Psoas muscle (tissue), 8 donors: ENCODE measurements around the gene GRAMD1B. TPM values are rescaled to one million over a fixed set of nuclear protein-coding genes. Genes with fewer than 3 reads are reported as not detected.

ENCODE experiments used
- ATAC-seq, 4 donors: fragments of 200-7000 bp; cut with Tn5 transposase; one replicate each; pipeline ENCODE4 v1.9.1; 2020; ENCODE audit warnings: moderate library complexity in 3 of 4, mild to moderate bottlenecking in 2 of 4
- DNase-seq, 2 donors: peaks; one replicate each; pipeline ENCODE4 v3.0.0-alpha.2; 2020
- H3K27ac ChIP-seq: fragments of 200-600 bp; one replicate; pipeline ENCODE4 v1.8.0; 2022
- H3K27me3 ChIP-seq, 3 donors: fragments of 200-600 bp in 1 of 3; one replicate each; pipeline versions ENCODE4 v1.6.1 to v1.8.0; 2013 to 2022; ENCODE audit warnings: low read length in 2 of 3, mild to moderate bottlenecking in 2 of 3, moderate library complexity in 1 of 3; ENCODE audit not compliant: insufficient read depth in 3 of 3
- H3K36me3 ChIP-seq, 2 donors: fragments of 200-600 bp in 1 of 2; one replicate each; pipeline versions ENCODE4 v1.6.1 to v1.8.0; 2013 to 2022; ENCODE audit warnings: low read depth in 1 of 2, mild to moderate bottlenecking in 1 of 2, moderate library complexity in 1 of 2; ENCODE audit not compliant: insufficient read depth in 1 of 2
- H3K4me1 ChIP-seq: fragments of 200-600 bp; one replicate; pipeline ENCODE4 v1.8.0; 2022
- H3K4me3 ChIP-seq: fragments of 200-600 bp; one replicate; pipeline ENCODE4 v1.8.0; 2022; ENCODE audit warnings: mild to moderate bottlenecking
- H3K9me3 ChIP-seq: fragments of 200-600 bp; one replicate; pipeline ENCODE4 v1.8.0; 2022
- WGBS, 3 donors: extraction: QIAGEN DNeasy Blood & Tissue Kit; methylation state at CpG; one replicate each; pipeline versions ENCODE4 v1.1.6 to v1.1.7; 2013; 5-methylcytosine and 5-hydroxymethylcytosine counted together
- intact Hi-C, 2 donors: fragments of 100-400 bp; cut with DNase I; formaldehyde crosslinking; loops; one replicate each; pipeline versions ENCODE4 v1.11.0 to v1.14.2; 2022
- polyA plus RNA-seq, 3 donors: library from polyadenylated mRNA; stranded (reverse); fragments of 200-250 nt; gene quantifications; one replicate each; pipeline ENCODE4 v1.2.3, GENCODE V29; 2013
- total RNA-seq, 4 donors: library from RNA; stranded (reverse); fragmentation: NEBNext Ultra II Directional in 2 of 4; extraction: Animal tissue kit (Norgen Biotek cat#: 25700) in 2 of 4; gene quantifications; one replicate each; pipeline versions ENCODE4 v1.2.1 to v1.2.4, GENCODE V29; 2021 to 2023
- TF ChIP-seq, protein P1 (sequence below): fragments of 200-600 bp; IDR thresholded peaks from one replicate; pipeline ENCODE4 v1.8.0; 2022; ENCODE audit warnings: antibody characterized with exemption
- donor health status: healthy with polysubstance abuse.
- donor health status: DM: no; HTN: no; CAD: no; lungs with moderate emphysema.
- donor health status: Bipolar disorder and iron deficiency.
- donor health status: healthy.
- donor health status: DM: yes; HTN: yes; CAD: no.
- donor health status: DM: no; HTN: no; CAD: no.
- donor health status: DM: no; HTN: no; CAD: no.
- donor health status: DM: yes; HTN: yes; CAD: no.

The GRAMD1B gene
- total and polyA plus RNA-seq, 7 donors = 0.67 to 24.0 (median 6.8) TPM

DNA sequence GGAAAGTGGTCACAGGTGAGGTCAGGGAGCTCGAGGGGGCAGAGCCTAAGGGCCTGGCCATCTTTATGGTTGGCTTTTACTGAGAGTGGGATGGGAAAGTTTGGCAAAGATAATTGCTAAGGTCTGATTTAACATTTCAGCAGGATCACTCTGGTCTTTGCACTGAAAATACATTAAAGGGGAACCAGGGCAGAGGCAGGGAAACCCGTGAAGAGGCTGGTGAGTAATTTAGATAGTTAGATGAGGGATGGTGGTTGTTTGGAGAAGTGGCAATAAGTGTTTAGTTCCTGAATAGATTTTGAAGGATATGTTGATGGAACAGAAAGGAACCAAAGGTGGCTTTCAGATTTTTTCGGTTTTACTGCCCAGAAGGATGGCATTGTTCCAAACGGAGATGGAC is 173.6 kb downstream of the GRAMD1B start:
- TF ChIP-seq, protein P1, sequence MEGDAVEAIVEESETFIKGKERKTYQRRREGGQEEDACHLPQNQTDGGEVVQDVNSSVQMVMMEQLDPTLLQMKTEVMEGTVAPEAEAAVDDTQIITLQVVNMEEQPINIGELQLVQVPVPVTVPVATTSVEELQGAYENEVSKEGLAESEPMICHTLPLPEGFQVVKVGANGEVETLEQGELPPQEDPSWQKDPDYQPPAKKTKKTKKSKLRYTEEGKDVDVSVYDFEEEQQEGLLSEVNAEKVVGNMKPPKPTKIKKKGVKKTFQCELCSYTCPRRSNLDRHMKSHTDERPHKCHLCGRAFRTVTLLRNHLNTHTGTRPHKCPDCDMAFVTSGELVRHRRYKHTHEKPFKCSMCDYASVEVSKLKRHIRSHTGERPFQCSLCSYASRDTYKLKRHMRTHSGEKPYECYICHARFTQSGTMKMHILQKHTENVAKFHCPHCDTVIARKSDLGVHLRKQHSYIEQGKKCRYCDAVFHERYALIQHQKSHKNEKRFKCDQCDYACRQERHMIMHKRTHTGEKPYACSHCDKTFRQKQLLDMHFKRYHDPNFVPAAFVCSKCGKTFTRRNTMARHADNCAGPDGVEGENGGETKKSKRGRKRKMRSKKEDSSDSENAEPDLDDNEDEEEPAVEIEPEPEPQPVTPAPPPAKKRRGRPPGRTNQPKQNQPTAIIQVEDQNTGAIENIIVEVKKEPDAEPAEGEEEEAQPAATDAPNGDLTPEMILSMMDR = no peak
- Histone ChIP-seq H3K4me3 (no peak overlapping the region), H3K27ac (no peak overlapping the region), H3K9me3 (no peaks in the 10 kb centered on the region), H3K27me3 (no peaks in the 10 kb centered on the region), H3K36me3 (peaks cover 0 to 55% of the 10 kb centered on the region in 2 donors), H3K4me1 (no peaks in the 10 kb centered on the region)
- intact Hi-C loops = no loop called here
- DNase-seq (no peak), ATAC-seq (no peak)
- WGBS, 3 donors = 90 to 94% (median 90%) methylated on average over 4 of the region's 4 CpGs

DNA sequence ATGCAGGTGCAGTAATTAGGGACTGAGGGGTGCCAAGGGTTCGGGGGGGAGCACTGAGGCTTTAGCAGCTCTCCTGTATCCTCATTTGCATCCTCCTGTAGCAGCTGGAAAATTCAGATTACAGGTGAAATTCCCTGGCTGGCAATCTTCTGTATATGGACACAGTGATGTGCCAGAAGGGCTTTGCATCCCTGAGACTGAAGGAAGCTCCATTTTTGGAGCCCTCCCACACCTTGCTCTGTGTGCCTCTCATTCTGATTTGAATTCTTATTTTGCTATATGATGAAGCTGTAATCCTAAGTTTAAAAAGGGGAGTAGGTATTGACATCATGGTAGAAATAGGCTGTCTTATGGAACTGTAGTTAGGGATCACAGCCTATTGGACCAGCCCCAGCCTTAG is 177.7 kb downstream of the GRAMD1B start:
- no peaks in the 10 kb centered on the region for H3K4me1 ChIP-seq
- H3K27ac ChIP-seq = no peak overlapping the region
- H3K36me3 ChIP-seq = peaks cover 0 to 58% of the 10 kb centered on the region in 2 donors
- no peaks in the 10 kb centered on the region for H3K9me3 ChIP-seq
- DNase-seq = no peak
- WGBS, 3 donors = 78 to 100% (median 87%) methylated on average over 1 of the region's 1 CpG
- no peak overlapping the region for H3K4me3 ChIP-seq
- intact Hi-C loops = no loop called here
- no peaks in the 10 kb centered on the region for H3K27me3 ChIP-seq
- ATAC-seq = no peak
- TF ChIP-seq, protein P1 = no peak

DNA sequence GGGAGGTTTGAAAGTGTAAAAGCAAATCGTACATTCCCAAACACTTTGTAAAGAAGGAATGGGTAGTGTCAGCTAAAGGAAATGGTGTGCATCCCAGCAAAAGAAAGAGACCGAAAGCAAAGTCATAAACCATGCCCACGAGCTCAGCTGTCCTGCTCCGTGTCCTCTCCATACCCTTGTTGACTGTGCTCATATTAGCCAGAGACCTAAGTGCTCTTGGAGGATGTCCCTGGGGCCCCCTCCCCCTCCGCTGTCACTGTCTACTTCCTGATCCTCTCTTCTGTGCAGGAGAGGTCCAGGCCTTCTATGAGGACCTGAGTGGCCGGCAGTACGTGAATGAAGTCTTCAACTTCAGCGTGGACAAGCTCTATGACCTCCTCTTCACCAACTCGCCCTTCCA is 178.3 kb downstream of the GRAMD1B start:
- no peaks in the 10 kb centered on the region for H3K4me1 ChIP-seq
- peaks cover 0 to 56% of the 10 kb centered on the region in 2 donors for H3K36me3 ChIP-seq
- WGBS, 3 donors = 84 to 88% (median 87%) methylated on average over 9 of the region's 9 CpGs
- H3K27ac ChIP-seq = no peak overlapping the region
- DNase-seq (no peak), ATAC-seq (no peak)
- TF ChIP-seq, protein P1 = no peak
- H3K4me3 ChIP-seq = no peak overlapping the region
- intact Hi-C loops = no loop called here
- H3K9me3 ChIP-seq = no peaks in the 10 kb centered on the region
- H3K27me3 ChIP-seq = no peaks in the 10 kb centered on the region

DNA sequence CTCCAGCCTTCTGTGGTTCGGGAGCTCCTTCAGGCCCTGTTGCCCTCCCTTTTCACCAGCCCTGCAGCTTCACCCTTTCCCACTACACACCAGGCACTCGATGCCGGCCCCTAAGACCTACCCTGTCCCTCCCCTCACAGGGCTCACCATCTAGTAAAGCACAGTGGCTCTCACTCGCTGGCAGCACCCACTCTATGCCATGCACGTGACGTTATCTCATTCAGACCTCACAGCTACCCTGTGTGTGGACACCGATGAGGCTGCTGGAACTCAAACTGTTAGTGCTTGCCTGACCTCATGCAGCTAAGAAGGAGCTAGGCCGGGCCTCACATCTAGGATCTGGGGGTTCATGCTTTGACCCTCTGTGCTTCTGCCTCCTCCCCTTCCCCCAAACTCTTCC is 178.9 kb downstream of the GRAMD1B start:
- 91 to 94% (median 94%) methylated on average over 8 of the region's 8 CpGs for WGBS, 3 donors
- intact Hi-C loops = no loop called here
- Histone ChIP-seq H3K36me3 (peaks cover 0 to 58% of the 10 kb centered on the region in 2 donors), H3K9me3 (no peaks in the 10 kb centered on the region), H3K27me3 (no peaks in the 10 kb centered on the region), H3K27ac (no peak overlapping the region), H3K4me1 (no peaks in the 10 kb centered on the region), H3K4me3 (no peak overlapping the region)
- TF ChIP-seq, protein P1 = no peak
- no peak for DNase-seq
- no peak for ATAC-seq

DNA sequence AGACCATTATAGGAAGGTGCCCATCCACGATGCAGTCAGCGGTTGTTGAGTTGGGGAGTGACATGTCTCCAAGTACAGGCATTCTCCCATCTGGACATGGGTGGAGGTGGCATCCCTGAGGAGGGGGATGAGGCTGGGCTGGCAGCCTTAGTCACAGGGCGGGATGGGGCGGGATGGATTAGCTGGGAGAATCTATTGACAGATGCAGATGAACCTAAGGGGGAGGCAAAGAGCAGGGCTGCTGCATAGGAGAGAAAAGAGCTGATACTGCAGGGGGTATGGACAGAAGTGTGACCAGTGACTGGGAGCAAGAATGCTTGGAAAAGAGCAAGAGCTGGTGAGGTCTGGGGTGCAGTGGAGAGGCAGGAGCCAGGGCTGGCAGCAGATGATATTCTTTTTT is 181.6 kb downstream of the GRAMD1B start:
- intact Hi-C loops = no loop called here
- Histone ChIP-seq H3K27me3 (no peaks in the 10 kb centered on the region), H3K36me3 (peaks cover 0 to 43% of the 10 kb centered on the region in 2 donors), H3K9me3 (no peaks in the 10 kb centered on the region), H3K27ac (no peak overlapping the region), H3K4me1 (peaks cover 4% of the 10 kb centered on the region), H3K4me3 (no peak overlapping the region)
- WGBS, 3 donors = 90 to 96% (median 92%) methylated on average over 4 of the region's 4 CpGs
- TF ChIP-seq, protein P1 = no peak
- ATAC-seq (no peak), DNase-seq (no peak)
